Measurements from ENCODE around the gene FBXO47.

DNA sequence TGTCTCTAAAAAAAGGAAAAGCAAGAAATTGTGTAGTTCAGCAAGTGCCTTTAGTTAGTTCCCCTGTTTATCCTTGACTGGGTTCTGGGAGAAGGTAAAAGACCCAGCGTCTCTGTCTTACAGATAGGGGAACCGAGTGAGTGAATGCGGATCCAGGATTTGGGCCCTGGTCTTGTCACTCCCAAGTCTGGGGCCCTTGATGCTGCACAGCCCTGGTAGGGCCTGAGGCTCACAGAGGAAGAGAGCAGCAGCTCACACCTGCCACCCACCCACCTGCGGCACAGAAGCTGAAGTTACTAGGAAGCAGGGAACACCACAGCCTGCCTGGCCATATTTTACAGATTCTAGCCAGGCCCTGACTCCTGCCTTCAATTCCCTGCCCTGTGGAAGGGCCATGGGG is 75.1 kb downstream of the FBXO47 start:
- TF ChIP-seq SUZ12 (IDR thresholded peaks at IDR 0.05) (no peak), L3MBTL2 (conservative IDR thresholded peaks at IDR 0.05) (no peak), LEF1 (IDR thresholded peaks at IDR 0.05; ENCODE audit: borderline replicate concordance) (no peak), BHLHE40 (IDR thresholded peaks at IDR 0.05; ENCODE audit: borderline replicate concordance) (no peak), HDGF (IDR thresholded peaks at IDR 0.05; ENCODE audit: borderline replicate concordance) (no peak), NFRKB (IDR thresholded peaks at IDR 0.05) (no peak), FOXA1 (IDR thresholded peaks at IDR 0.05) (no peak), ZNF384 (IDR thresholded peaks at IDR 0.05) (no peak), ARNT (IDR thresholded peaks at IDR 0.05) (no peak), FOXK2 (IDR thresholded peaks at IDR 0.05) (no peak)
- TF ChIP-seq, protein P1, sequence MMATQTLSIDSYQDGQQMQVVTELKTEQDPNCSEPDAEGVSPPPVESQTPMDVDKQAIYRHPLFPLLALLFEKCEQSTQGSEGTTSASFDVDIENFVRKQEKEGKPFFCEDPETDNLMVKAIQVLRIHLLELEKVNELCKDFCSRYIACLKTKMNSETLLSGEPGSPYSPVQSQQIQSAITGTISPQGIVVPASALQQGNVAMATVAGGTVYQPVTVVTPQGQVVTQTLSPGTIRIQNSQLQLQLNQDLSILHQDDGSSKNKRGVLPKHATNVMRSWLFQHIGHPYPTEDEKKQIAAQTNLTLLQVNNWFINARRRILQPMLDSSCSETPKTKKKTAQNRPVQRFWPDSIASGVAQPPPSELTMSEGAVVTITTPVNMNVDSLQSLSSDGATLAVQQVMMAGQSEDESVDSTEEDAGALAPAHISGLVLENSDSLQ (IDR thresholded peaks at IDR 0.05), result no peak

Data from HEK293T (cell line).